Right lobe of liver (tissue), 4 donors: ENCODE data around the gene TLDC2.

Experiments used
- CTCF ChIP-seq, 4 donors: fragments of 200-600 bp in 3 of 4; fragments of 450-650 bp in 1 of 4; IDR thresholded peaks; one replicate each; pipeline versions ENCODE4 v1.5.1 to v1.8.0; 2016 to 2022; ENCODE audit warnings: antibody characterized with exemption in 4 of 4, mild to moderate bottlenecking in 2 of 4
- POLR2A ChIP-seq: fragments of 450-650 bp; IDR thresholded peaks from one replicate; pipeline ENCODE4 v1.6.1; 2017; ENCODE audit warnings: antibody characterized with exemption, mild to moderate bottlenecking
- donor health status: DM: no; HTN: no; CAD: no.
- donor health status: DM: no; HTN: no; CAD: no.
- donor health status: DM: no; HTN: yes; CAD: no.

- TF ChIP-seq CTCF (IDR thresholded peaks at IDR 0.05) (no peak), POLR2A (no peak)
These were observed 40.3 kb upstream of the TLDC2 start for GRCh38 chr20:36835453-36836198.
